HTERT RPE-1 (cell line): Measurements from ENCODE around the gene SLC25A13.
"Not testable (repeated sequence)": the region's sequence is repeated elsewhere in the genome, so short reads cannot be mapped to it uniquely, and the experiment has no call there.

Experiments used
- in situ Hi-C: fragments of 300-500 bp; cut with MboI; formaldehyde crosslinking; loops from 4 replicates; pipeline ENCODE4 v1.14.3; 2020; ENCODE audit warnings: low sequenced_read_pairs

SLC25A13 gene

GRCh38 chr7:96321658-96322372, at the start of gene SLC25A13:
SLC25A13 (minus strand) TSS chr7:96322098; CDS start chr7:96321956, 142 bp downstream.
- in situ Hi-C loops, result no loop called here

- in situ Hi-C loops, result not testable (repeated sequence)
These were observed 44.0 kb upstream of the SLC25A13 start for GRCh38 chr7:96365916-96366315.

- in situ Hi-C loops, result no loop called here
These were observed 39.4 kb upstream of the SLC25A13 start for GRCh38 chr7:96361116-96361857.

- in situ Hi-C loops, result no loop called here
These were observed 38.0 kb upstream of the SLC25A13 start for GRCh38 chr7:96359876-96360275.

DNA sequence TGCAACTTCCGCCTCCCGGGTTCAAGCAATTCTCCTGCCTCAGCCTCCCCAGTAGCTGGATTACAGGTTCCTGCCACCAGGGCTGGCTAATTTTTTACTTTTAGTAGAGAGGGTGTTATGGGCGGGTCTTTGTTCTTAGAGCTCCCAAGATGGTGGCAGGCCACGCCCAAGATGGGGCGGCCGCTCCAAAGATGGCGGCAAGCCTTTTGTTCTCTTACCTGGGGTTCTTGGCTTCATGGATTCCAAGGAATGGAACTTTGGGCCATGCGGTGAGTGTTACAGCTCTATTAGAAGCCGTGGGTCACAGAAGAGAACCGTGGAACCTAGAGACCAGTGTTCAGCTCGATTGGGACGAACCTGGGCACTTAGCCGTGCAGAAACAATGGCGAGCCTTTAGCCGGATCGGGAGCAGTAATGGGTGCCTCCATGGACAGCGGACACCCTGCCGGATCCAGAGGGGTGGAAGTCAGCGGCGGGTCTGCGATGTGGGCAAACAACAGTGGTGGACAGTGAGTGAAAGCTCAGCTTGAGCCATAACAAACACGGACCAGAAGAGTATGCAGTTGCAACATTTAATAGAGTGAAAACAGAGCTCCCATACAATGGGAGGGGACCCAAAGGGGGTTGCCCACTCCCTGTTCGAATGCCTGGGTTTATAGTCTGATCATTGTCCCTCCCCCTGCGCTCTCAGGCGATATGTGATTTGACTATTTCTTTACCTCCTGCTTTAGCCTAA, 36.5 kb upstream of the SLC25A13 start:
- in situ Hi-C loops, result not testable (repeated sequence)

DNA sequence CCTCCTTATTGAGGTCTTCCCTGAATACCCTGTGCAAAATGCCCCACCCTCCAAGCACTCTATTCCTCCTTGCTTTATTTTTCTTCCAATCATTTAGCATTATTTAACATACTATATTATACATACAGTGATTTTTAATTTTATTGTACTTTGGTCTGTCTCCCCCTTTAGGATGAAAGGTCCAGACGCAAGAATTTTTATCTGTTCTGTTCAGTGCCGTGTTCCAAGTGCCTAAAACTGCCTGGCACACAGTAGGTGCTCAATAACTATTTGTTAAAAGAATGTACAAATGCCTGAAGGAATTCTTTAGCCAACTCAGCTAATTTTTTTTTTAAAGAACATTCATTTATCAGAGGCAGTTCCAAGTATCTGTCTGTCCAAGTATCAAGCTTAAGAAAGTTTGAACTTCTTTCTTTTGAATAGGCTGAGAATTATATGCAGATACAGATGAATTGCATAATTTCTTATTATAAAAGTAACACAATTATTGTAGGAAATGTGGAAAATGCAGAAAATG, 34.1 kb upstream of the SLC25A13 start:
- in situ Hi-C loops, result no loop called here

DNA sequence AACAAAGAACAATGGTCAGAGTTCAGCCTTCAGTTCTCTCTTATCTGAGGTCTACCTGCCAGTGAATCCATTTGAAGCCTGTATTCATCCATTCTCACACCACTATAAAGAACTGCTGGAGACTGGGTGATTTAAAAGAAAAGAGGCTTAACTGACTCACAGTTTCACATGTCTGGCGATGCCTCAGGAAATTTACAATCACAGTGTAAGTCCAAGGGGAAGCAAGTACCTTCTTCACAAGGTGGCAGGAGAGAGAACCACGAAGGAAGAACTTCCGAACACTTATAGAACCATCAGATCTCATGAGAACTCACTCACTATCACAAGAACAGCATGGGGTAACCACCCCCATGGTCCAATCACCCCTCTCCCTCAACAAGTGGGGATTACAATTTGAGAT, 33.0 kb upstream of the SLC25A13 start:
- in situ Hi-C loops, result no loop called here

DNA sequence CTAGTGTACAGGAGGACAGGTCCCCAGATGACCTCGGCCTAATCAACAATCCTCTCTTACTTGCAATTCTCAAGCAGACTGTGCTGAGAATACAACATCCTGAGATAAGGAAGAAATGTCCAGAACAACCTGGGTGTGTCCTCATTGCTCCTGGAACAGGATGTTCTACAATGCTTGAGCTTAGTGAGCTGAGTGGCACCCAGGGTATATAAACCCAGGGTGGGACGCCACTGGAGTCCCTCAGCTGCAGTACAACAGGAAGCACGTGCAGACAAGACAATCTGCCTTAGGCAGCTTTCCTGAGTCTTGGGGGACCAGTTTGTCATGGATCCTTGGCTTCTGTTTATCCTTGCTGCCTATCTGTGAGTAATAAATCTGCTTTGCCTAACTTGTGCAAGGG, 27.7 kb upstream of the SLC25A13 start:
- in situ Hi-C loops, result no loop called here

DNA sequence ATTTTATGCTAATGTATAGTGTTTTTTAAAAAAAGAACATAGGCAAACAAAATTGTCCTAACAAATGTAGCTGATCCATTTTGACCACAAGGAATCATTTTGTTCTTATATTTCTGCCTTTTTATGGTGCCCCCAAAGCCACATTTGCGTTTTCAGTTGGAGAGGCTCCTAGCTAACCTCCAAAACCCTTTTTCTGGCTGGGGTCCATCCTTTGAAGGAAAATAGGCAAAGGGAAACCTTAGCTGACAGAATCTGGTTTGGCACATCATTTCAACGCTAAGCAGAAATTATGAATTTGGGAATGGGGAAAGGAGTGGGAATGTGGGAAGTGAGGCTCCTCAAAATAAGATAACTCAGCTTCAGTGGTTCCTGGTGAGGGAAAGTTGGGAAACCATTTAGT, 25.6 kb upstream of the SLC25A13 start:
- in situ Hi-C loops, result no loop called here

DNA sequence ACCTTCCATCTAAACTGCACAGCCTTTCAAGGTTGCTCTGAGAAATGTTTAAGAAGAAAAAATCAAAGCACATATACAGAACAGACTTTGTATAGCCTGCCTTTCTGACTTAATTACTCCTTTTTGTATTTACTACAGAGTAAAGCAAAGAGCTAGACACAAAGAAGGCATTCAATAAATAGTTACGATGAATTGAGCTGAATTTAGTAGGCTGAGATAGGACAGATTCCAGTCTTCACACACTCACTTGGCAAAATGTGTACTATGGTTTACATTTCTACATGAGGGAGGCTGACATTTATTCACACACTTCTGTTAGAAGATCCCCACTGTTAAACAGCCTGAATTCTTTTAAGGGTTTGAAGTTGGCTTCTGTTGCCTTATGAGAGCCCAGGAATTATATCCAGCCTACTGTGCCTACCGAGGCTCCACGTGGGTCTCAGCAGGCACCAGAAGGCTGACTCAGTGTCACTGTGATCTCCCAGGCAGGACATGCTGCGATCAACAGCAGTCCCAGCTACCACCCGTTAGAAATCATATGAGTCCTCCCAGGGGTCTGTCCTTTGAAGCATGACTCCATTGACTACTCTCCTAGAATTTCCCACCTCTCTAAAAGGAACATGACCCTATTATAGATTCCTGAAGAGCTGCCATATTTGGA, 24.5 kb upstream of the SLC25A13 start:
- in situ Hi-C loops, result no loop called here

GRCh38 chr7:96344236-96344635, 22.3 kb upstream of the SLC25A13 start:
- in situ Hi-C loops, result no loop called here

GRCh38 chr7:96342049-96342448, 20.2 kb upstream of the SLC25A13 start:
- in situ Hi-C loops, result no loop called here

DNA sequence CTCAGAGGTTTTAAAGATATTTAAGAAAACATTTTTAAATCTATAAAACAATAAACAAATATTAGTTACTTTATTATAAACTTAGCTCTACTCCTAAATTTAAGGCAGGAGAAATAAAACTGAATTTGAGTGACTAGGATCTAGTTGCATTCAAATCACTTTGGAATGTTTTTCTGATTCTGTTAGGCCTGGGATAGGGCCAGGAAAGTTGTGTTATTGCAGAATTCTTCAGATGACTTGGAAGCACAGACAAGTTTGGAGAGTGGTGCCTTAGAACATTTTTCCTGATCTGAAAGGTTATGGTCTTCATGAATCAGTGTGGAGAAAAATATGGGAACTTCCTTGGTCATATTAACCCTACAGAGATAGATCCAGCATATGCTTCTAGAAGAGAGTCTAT, 15.6 kb upstream of the SLC25A13 start:
- in situ Hi-C loops, result no loop called here

GRCh38 chr7:96332325-96332724, 10.4 kb upstream of the SLC25A13 start:
- in situ Hi-C loops, result no loop called here

GRCh38 chr7:96331775-96332174, 9.9 kb upstream of the SLC25A13 start:
- in situ Hi-C loops, result no loop called here

DNA sequence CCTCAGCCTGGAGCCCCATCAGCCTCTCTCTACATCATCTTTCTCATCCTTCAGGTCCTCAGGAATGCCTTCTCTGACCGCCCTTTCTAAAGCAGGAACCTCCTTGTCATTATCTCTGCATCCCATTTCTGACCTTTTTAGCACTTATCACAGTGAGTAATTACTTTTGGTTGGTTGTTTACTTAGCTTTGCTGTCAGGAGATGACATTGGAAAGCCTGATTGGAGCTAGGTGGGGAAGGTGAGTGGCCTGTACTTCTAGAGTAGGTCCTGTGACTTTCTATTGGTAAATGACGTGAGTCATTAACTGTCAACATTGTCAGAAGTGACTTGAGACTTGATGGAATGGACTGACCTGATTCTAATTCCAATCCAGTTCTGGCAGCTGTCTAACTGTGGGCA, 9.3 kb upstream of the SLC25A13 start:
- in situ Hi-C loops, result no loop called here

DNA sequence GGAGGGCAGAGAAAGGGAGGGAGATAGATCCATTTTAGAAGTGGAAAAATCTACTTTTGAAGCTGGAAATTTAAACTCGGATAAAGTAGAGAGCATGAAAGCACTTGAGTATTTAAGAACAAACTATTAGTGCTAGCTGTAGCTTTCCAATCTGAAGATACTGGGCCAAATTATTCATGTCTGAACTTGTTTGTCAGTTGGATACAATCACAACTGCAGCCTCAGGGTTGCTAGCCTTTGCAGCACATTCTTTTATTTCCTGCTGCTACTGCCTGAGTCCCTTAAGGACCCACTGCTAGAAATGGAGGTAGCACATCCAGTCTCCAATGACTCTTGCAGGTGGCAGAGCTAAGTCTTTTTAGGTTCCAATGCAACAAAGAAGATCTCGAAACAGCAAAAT, 8.3 kb upstream of the SLC25A13 start:
- in situ Hi-C loops, result no loop called here

- in situ Hi-C loops, result no loop called here
These were observed 7.3 kb upstream of the SLC25A13 start for GRCh38 chr7:96329241-96329640.

DNA sequence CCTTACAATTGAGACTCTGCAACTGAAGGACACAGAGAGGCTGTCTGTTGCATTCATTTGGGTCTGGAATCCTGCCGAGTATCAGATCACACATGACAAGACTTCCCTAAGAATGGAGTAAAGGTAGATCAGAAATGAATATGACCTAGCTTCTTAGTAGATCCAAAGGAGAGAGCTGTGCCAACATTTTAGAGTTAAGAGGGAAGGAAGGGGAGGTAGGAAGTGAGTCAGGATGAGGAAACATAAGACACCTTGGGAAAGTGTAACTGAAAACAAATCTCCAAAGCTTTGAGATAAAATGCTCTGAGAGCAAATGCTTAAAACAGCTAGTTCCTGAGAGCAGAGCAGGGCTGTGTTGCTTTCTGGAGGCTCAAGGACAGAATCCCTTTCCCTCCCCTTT, 6.1 kb upstream of the SLC25A13 start:
- in situ Hi-C loops, result no loop called here

GRCh38 chr7:96327429-96327828, 5.5 kb upstream of the SLC25A13 start:
- in situ Hi-C loops, result no loop called here

DNA sequence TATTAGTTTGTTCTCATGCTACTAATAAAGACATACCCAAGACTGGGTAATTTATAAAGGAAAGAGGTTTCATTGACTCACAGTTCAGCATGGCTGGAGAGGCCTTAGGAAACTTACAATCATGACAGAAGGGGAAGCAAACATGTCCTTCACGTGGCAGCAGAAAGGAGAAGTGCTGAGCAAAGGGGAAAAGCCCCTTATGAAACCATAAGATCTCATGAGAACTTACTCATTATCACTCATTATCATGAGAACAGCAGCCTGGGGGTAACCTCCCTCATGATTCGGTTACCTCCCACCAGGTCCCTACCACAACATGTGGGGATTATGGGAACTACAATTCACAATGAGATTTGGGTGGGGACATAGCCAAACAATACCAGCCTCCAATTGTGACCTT, 4.9 kb upstream of the SLC25A13 start:
- in situ Hi-C loops, result not testable (repeated sequence)
